ENCODE measurements around the gene NLK. TPM values are rescaled to one million over a fixed set of nuclear protein-coding genes. Genes with fewer than 3 reads are reported as not detected.

Gene NLK
- total RNA-seq, 2 donors from 2014 or later = 15.5 to 30.1 TPM

DNA sequence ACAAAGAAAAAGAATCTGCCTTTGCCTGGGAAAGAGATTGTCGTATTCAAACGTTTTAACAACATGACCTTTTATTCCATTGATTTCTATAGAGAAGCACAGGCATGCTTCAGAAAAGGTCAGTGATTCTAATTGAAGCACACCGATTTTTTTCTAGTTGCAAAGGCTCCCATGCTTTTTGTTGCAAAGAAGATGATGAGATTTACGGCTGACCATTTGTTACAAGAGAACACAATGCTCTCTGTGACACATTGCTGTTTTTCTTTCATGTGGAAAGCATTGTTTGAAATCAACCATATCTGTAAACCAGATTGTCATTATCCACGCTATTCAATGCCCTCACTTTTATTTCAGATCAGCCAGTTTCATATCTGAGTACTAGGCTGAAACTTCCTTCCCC lies 99.8 kb downstream of the NLK start:
- H3K27me3 ChIP-seq = no peaks in the 10 kb centered on the region
- no peaks in the 10 kb centered on the region for H3K36me3 ChIP-seq (replicated peaks in 1 of 2; ENCODE audit: insufficient read depth in 1 of 2, low read depth in 2 of 2)
- TF ChIP-seq, protein P1, sequence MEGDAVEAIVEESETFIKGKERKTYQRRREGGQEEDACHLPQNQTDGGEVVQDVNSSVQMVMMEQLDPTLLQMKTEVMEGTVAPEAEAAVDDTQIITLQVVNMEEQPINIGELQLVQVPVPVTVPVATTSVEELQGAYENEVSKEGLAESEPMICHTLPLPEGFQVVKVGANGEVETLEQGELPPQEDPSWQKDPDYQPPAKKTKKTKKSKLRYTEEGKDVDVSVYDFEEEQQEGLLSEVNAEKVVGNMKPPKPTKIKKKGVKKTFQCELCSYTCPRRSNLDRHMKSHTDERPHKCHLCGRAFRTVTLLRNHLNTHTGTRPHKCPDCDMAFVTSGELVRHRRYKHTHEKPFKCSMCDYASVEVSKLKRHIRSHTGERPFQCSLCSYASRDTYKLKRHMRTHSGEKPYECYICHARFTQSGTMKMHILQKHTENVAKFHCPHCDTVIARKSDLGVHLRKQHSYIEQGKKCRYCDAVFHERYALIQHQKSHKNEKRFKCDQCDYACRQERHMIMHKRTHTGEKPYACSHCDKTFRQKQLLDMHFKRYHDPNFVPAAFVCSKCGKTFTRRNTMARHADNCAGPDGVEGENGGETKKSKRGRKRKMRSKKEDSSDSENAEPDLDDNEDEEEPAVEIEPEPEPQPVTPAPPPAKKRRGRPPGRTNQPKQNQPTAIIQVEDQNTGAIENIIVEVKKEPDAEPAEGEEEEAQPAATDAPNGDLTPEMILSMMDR (IDR thresholded peaks at IDR 0.05) = no peak
- no peak for TF ChIP-seq POLR2A (IDR thresholded peaks at IDR 0.05)
- peaks cover 7% of the 10 kb centered on the region for H3K4me1 ChIP-seq
- no peak overlapping the region for H3K27ac ChIP-seq
- intact Hi-C loops (cut with DNase I) = no loop called here
- WGBS, 2 donors = 48 to 62% methylated on average over 5 of the region's 5 CpGs
- no peak for ATAC-seq
- H3K4me3 ChIP-seq = no peak overlapping the region
- H3K9me3 ChIP-seq = no peaks in the 10 kb centered on the region
- no peak for DNase-seq

DNA sequence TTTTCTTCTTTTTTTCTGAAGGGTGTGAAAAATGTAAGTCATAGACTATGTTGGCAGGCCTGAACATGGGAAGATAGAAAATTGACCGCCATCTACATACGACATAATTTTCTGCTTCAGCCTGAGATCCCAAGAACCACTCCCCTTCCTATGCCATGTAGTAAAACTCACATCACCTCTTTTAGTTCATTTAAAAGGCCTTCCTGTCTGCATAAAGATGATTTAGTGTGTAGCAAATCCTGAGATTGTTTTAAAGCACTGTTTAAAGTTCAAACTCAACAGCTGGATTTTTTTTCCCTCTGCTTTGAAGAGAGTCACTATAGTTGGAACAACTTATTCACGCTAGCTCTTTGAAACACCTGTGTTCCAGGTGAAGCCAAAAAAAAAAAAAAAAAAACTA lies 101.5 kb downstream of the NLK start:
- Histone ChIP-seq H3K9me3 (no peaks in the 10 kb centered on the region), H3K4me1 (peaks cover 7% of the 10 kb centered on the region), H3K4me3 (no peak overlapping the region), H3K27me3 (no peaks in the 10 kb centered on the region), H3K27ac (peak overlapping the region in 1 of 4 donors; percentile 15), H3K36me3 (replicated peaks in 1 of 2; ENCODE audit: insufficient read depth in 1 of 2, low read depth in 2 of 2) (no peaks in the 10 kb centered on the region)
- intact Hi-C loops (cut with DNase I) = no loop called here
- TF ChIP-seq, protein P1 (IDR thresholded peaks at IDR 0.05) = no peak
- no peak for TF ChIP-seq POLR2A (IDR thresholded peaks at IDR 0.05)
- DNase-seq = no peak
- 75 to 85% methylated on average over 3 of the region's 3 CpGs for WGBS, 2 donors
- ATAC-seq = no peak

DNA sequence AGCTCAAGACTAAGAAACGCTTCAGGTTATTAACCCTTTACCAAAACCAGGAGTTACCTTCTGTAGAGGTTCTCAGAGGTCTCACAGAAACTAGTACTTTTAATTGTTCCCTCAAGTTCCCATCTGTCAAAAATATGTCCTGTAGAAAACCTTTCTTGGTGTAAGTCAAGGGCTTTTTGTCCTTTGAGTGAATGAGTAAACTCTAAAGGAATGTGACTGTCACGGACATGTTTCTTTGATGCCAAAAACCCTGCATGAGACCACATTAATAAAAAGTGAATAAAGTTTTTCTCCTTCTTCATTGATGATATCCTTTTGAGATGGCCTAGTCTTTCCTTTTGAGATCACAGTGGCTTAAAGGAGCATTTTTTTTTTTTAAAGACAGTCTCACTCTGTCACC lies 102.9 kb downstream of the NLK start:
- TF ChIP-seq, protein P1 (IDR thresholded peaks at IDR 0.05) = no peak
- TF ChIP-seq POLR2A (IDR thresholded peaks at IDR 0.05) = no peak
- Histone ChIP-seq H3K4me3 (no peak overlapping the region), H3K36me3 (replicated peaks in 1 of 2; ENCODE audit: insufficient read depth in 1 of 2, low read depth in 2 of 2) (no peaks in the 10 kb centered on the region), H3K27me3 (no peaks in the 10 kb centered on the region), H3K9me3 (no peaks in the 10 kb centered on the region), H3K27ac (peak overlapping the region in 1 of 4 donors; percentile 15), H3K4me1 (peaks cover 7% of the 10 kb centered on the region)
- WGBS, 2 donors = 31 to 41% methylated on average over 2 of the region's 2 CpGs
- ATAC-seq (no peak), DNase-seq (no peak)
- intact Hi-C loops (cut with DNase I) = no loop called here

DNA sequence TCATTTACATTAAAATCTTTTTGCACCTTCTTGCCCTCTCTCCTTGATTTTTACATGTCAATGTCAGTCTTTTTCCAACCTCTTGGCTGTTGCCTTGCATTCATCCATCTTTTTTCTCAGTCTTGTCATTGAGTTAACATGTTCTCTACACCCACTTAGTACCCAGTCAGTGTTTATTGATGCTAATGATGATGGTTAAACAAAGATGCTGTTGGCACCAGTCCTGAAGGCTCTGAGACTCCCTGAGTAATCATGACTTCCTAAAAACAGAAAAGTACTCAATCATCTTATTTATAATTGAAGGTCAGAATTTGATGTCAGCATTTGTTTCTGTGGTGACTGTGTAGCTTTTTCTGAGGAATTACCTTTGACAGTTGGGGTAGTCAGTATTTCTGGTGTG lies 104.5 kb downstream of the NLK start:
- intact Hi-C loops (cut with DNase I) = no loop called here
- no peak overlapping the region for H3K4me3 ChIP-seq
- ATAC-seq (no peak), DNase-seq (peak in 1 of 4 donors; percentile 6)
- no peaks in the 10 kb centered on the region for H3K36me3 ChIP-seq (replicated peaks in 1 of 2; ENCODE audit: insufficient read depth in 1 of 2, low read depth in 2 of 2)
- H3K27me3 ChIP-seq = no peaks in the 10 kb centered on the region
- no peak overlapping the region for H3K27ac ChIP-seq
- peaks cover 7% of the 10 kb centered on the region for H3K4me1 ChIP-seq
- TF ChIP-seq POLR2A (IDR thresholded peaks at IDR 0.05) = no peak
- TF ChIP-seq, protein P1 (IDR thresholded peaks at IDR 0.05) = no peak
- no peaks in the 10 kb centered on the region for H3K9me3 ChIP-seq

DNA sequence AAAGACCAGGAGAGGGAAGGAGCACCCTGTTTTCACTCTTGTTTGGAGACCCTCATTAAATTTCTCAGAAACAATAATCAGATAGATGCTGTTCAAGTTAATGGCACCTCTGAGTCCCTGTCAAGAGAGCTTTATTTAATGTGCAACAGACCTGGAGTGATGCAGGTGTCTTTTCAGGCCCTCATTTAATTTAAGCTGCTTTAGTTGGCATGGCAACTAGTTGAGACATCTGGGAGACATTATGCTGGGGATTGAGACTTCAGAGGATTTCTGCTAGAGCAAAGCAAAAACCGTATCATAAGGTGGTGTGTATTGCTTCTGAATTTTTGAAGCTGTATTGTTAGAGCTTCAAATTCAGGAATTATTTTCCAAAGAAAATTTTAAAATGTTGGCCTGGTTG lies 108.5 kb downstream of the NLK start:
- no peak overlapping the region for H3K27ac ChIP-seq
- ATAC-seq (no peak), DNase-seq (no peak)
- WGBS, 2 donors = 94 to 96% methylated on average over 1 of the region's 1 CpG
- no peaks in the 10 kb centered on the region for H3K27me3 ChIP-seq
- no peaks in the 10 kb centered on the region for H3K36me3 ChIP-seq (replicated peaks in 1 of 2; ENCODE audit: insufficient read depth in 1 of 2, low read depth in 2 of 2)
- intact Hi-C loops (cut with DNase I) = no loop called here
- no peak overlapping the region for H3K4me3 ChIP-seq
- H3K9me3 ChIP-seq = no peaks in the 10 kb centered on the region
- H3K4me1 ChIP-seq = no peaks in the 10 kb centered on the region
- no peak for TF ChIP-seq POLR2A (IDR thresholded peaks at IDR 0.05)
- TF ChIP-seq, protein P1 (IDR thresholded peaks at IDR 0.05) = no peak

Data from body of pancreas (tissue), 4 donors.